Left ventricle myocardium inferior (tissue), 1 donor: ENCODE data around the gene UBE2B. TPM values are rescaled to one million over a fixed set of nuclear protein-coding genes. Genes with fewer than 3 reads are reported as not detected.
A peak's percentile ranks its signal among the peaks of the same experiment; 100 is the strongest.

ENCODE experiments used
- DNase-seq: peaks from one replicate; pipeline ENCODE4 v3.0.0-alpha.2; 2020
- H3K27ac ChIP-seq: fragments of 200-600 bp; replicated peaks from 2 replicates; pipeline ENCODE4 v1.8.0; 2021
- H3K27me3 ChIP-seq: fragments of 200-600 bp; 2 replicates; pipeline ENCODE4 v1.8.0; 2021; ENCODE audit warnings: low read depth
- H3K36me3 ChIP-seq: fragments of 200-600 bp; 2 replicates; pipeline ENCODE4 v1.8.0; 2021
- H3K4me1 ChIP-seq: fragments of 200-600 bp; 2 replicates; pipeline ENCODE4 v1.8.0; 2021
- H3K4me3 ChIP-seq: fragments of 200-600 bp; 2 replicates; pipeline ENCODE4 v1.8.0; 2021; ENCODE audit warnings: mild to moderate bottlenecking, moderate library complexity
- H3K9me3 ChIP-seq: fragments of 200-600 bp; replicated peaks from 2 replicates; pipeline ENCODE4 v1.8.0; 2021
- CTCF ChIP-seq: fragments of 200-600 bp; IDR thresholded peaks from 2 replicates; pipeline ENCODE4 v1.8.0; 2021; ENCODE audit warnings: antibody characterized with exemption, mild to moderate bottlenecking, borderline replicate concordance
- intact Hi-C: fragments of 100-400 bp; cut with micrococcal nuclease; formaldehyde crosslinking; loops from one replicate; pipeline ENCODE4 v1.11.0; 2022
- total RNA-seq: library from RNA; stranded (reverse); fragmentation: NEBNext Ultra II Directional; extraction: Animal tissue kit (Norgen Biotek cat#: 25700); gene quantifications from one replicate; pipeline ENCODE4 v1.2.1, GENCODE V29; 2021
- donor health status: DM: no; HTN: yes; CAD: no; lungs with severe emphysema.

UBE2B gene
- total RNA-seq, 1 donor from 2014 or later = 246 TPM

- H3K9me3 ChIP-seq = no peaks in the 10 kb centered on the region
- no peak overlapping the region for H3K4me3 ChIP-seq
- no peak for TF ChIP-seq CTCF
- no peak overlapping the region for H3K27ac ChIP-seq
- no peak for DNase-seq
- H3K4me1 ChIP-seq = peaks cover 19% of the 10 kb centered on the region
- H3K36me3 ChIP-seq = no peaks in the 10 kb centered on the region
- H3K27me3 ChIP-seq = no peaks in the 10 kb centered on the region
- intact Hi-C loops = no loop called here
Measured at GRCh38 chr5:134432677-134433359, 61.4 kb downstream of the UBE2B start.

- Histone ChIP-seq H3K27me3 (no peaks in the 10 kb centered on the region), H3K9me3 (no peaks in the 10 kb centered on the region), H3K4me3 (no peak overlapping the region), H3K27ac (no peak overlapping the region), H3K36me3 (no peaks in the 10 kb centered on the region), H3K4me1 (peaks cover 41% of the 10 kb centered on the region)
- no peak for DNase-seq
- intact Hi-C loops = no loop called here
- no peak for TF ChIP-seq CTCF
Measured at GRCh38 chr5:134435560-134435959, 64.2 kb downstream of the UBE2B start.

- TF ChIP-seq CTCF = no peak
- Histone ChIP-seq H3K4me3 (peak overlapping the region; percentile 43), H3K36me3 (no peaks in the 10 kb centered on the region), H3K27ac (peak overlapping the region; percentile 90), H3K9me3 (no peaks in the 10 kb centered on the region), H3K4me1 (peaks cover 41% of the 10 kb centered on the region), H3K27me3 (no peaks in the 10 kb centered on the region)
- DNase-seq = peak; percentile 62
- intact Hi-C loops = no loop called here
Measured at GRCh38 chr5:134436523-134437339, 65.4 kb downstream of the UBE2B start.

- TF ChIP-seq CTCF = no peak
- H3K36me3 ChIP-seq = no peaks in the 10 kb centered on the region
- no peak for DNase-seq
- peaks cover 41% of the 10 kb centered on the region for H3K4me1 ChIP-seq
- intact Hi-C loops = no loop called here
- peak overlapping the region; percentile 43 for H3K4me3 ChIP-seq
- no peaks in the 10 kb centered on the region for H3K27me3 ChIP-seq
- no peaks in the 10 kb centered on the region for H3K9me3 ChIP-seq
- peak overlapping the region; percentile 90 for H3K27ac ChIP-seq
Measured at GRCh38 chr5:134437340-134437846, 66.0 kb downstream of the UBE2B start.

GRCh38 chr5:134437847-134438581, 66.6 kb downstream of the UBE2B start:
- Histone ChIP-seq H3K27me3 (no peaks in the 10 kb centered on the region), H3K4me3 (no peak overlapping the region), H3K4me1 (peaks cover 41% of the 10 kb centered on the region), H3K27ac (peak overlapping the region; percentile 90), H3K36me3 (no peaks in the 10 kb centered on the region), H3K9me3 (no peaks in the 10 kb centered on the region)
- TF ChIP-seq CTCF = no peak
- no peak for DNase-seq
- intact Hi-C loops = no loop called here
